Skin epidermis (tissue), 12 donors: ENCODE data around the gene ARHGAP28.

Source experiments
- H3K27ac ChIP-seq, 21 experiments: fragments of 200-600 bp; sonication (generic) in 11 of 21; one replicate each; pipeline ENCODE4 v1.5.0; 2020; ENCODE audit warnings: mild to moderate bottlenecking in 3 of 21, inconsistent platforms in 2 of 21, moderate library complexity in 2 of 21
- H3K4me3 ChIP-seq, 7 experiments: fragments of 200-600 bp; sonication (generic) in 2 of 7; one replicate each; pipeline ENCODE4 v1.5.0; 2020; ENCODE audit warnings: inconsistent platforms in 2 of 7, mild to moderate bottlenecking in 2 of 7, moderate library complexity in 1 of 7

Gene ARHGAP28

GRCh38 chr18:6730416-6731221, 1.1 kb downstream of the ARHGAP28 start:
- Histone ChIP-seq H3K27ac (peak overlapping the region in 12 of 21 experiments; percentile 71 to 89 (median 79)), H3K4me3 (peak overlapping the region; percentile 44 to 70 (median 59))

GRCh38 chr18:6731222-6731596, 1.7 kb downstream of the ARHGAP28 start:
- peak overlapping the region in 3 of 7 experiments; percentile 57 to 70 (median 62) for H3K4me3 ChIP-seq
- H3K27ac ChIP-seq = peak overlapping the region in 7 of 21 experiments; percentile 5 to 81 (median 71)

- no peak overlapping the region for H3K4me3 ChIP-seq
- no peak overlapping the region for H3K27ac ChIP-seq
Measured at GRCh38 chr18:6732952-6733351, 3.4 kb downstream of the ARHGAP28 start.

- no peak overlapping the region for H3K27ac ChIP-seq
- H3K4me3 ChIP-seq = no peak overlapping the region
Measured at GRCh38 chr18:6733758-6734157, 4.2 kb downstream of the ARHGAP28 start.

- Histone ChIP-seq H3K27ac (no peak overlapping the region), H3K4me3 (no peak overlapping the region)
Measured at GRCh38 chr18:6734726-6735430, 5.4 kb downstream of the ARHGAP28 start.

- H3K4me3 ChIP-seq = no peak overlapping the region
- H3K27ac ChIP-seq = no peak overlapping the region
Measured at GRCh38 chr18:6737833-6738232, 8.3 kb downstream of the ARHGAP28 start.

GRCh38 chr18:6738622-6739021, 9.1 kb downstream of the ARHGAP28 start:
- Histone ChIP-seq H3K4me3 (no peak overlapping the region), H3K27ac (no peak overlapping the region)

GRCh38 chr18:6741232-6741663, 11.7 kb downstream of the ARHGAP28 start:
- Histone ChIP-seq H3K4me3 (no peak overlapping the region), H3K27ac (peak overlapping the region in 18 of 21 experiments; percentile 5 to 85 (median 60))

GRCh38 chr18:6741786-6742185, 12.3 kb downstream of the ARHGAP28 start:
- Histone ChIP-seq H3K4me3 (no peak overlapping the region), H3K27ac (peak overlapping the region in 16 of 21 experiments; percentile 5 to 85 (median 48))

- Histone ChIP-seq H3K27ac (no peak overlapping the region), H3K4me3 (no peak overlapping the region)
Measured at GRCh38 chr18:6743999-6744398, 14.5 kb downstream of the ARHGAP28 start.

GRCh38 chr18:6744816-6745455, 15.4 kb downstream of the ARHGAP28 start:
- Histone ChIP-seq H3K4me3 (no peak overlapping the region), H3K27ac (no peak overlapping the region)

- H3K4me3 ChIP-seq = no peak overlapping the region
- H3K27ac ChIP-seq = no peak overlapping the region
Measured at GRCh38 chr18:6745504-6746031, 16.1 kb downstream of the ARHGAP28 start.

GRCh38 chr18:6746386-6746960, 17.0 kb downstream of the ARHGAP28 start:
- no peak overlapping the region for H3K4me3 ChIP-seq
- H3K27ac ChIP-seq = peak overlapping the region in 1 of 21 experiments; percentile 56

- Histone ChIP-seq H3K4me3 (no peak overlapping the region), H3K27ac (peak overlapping the region in 2 of 21 experiments; percentile 7 to 56)
Measured at GRCh38 chr18:6747646-6748045, 18.1 kb downstream of the ARHGAP28 start.

GRCh38 chr18:6748241-6748640, 18.7 kb downstream of the ARHGAP28 start:
- H3K27ac ChIP-seq = peak overlapping the region in 2 of 21 experiments; percentile 7 to 25
- no peak overlapping the region for H3K4me3 ChIP-seq

- peak overlapping the region in 1 of 21 experiments; percentile 22 for H3K27ac ChIP-seq
Measured at GRCh38 chr18:6750411-6750810, 20.9 kb downstream of the ARHGAP28 start.

GRCh38 chr18:6751222-6751621, 21.7 kb downstream of the ARHGAP28 start:
- peak overlapping the region in 1 of 21 experiments; percentile 60 for H3K27ac ChIP-seq
- no peak overlapping the region for H3K4me3 ChIP-seq

More at GRCh38 chr18:6750411-6750810, 20.9 kb downstream of the ARHGAP28 start:
- no peak overlapping the region for H3K4me3 ChIP-seq

GRCh38 chr18:6752202-6752860, 22.8 kb downstream of the ARHGAP28 start:
- peak overlapping the region in 8 of 21 experiments; percentile 3 to 60 (median 35) for H3K27ac ChIP-seq
- no peak overlapping the region for H3K4me3 ChIP-seq

GRCh38 chr18:6755107-6755506, 25.6 kb downstream of the ARHGAP28 start:
- Histone ChIP-seq H3K4me3 (no peak overlapping the region), H3K27ac (no peak overlapping the region)
